NB4 (cell line): ENCODE measurements around the gene CALD1.
A peak's percentile ranks its signal among the peaks of the same experiment; 100 is the strongest.

ENCODE experiments used
- DNase-seq: peaks from one replicate; pipeline ENCODE4 v3.0.0; 2010; ENCODE audit warnings: low read depth
- H3K4me3 ChIP-seq: one replicate; pipeline ENCODE4 v1.5.1; 2011; ENCODE audit warnings: mild to moderate bottlenecking, low read depth, low read length, moderate library complexity
- MYC ChIP-seq: IDR thresholded peaks from 2 replicates; pipeline ENCODE4 v1.6.1; 2011; ENCODE audit warnings: low read depth, low read length
- POLR2A ChIP-seq: IDR thresholded peaks from 2 replicates; pipeline ENCODE4 v1.6.1; 2011; ENCODE audit warnings: mild to moderate bottlenecking; ENCODE audit not compliant: insufficient read length; ENCODE audit errors: extremely low read depth
- TF ChIP-seq, protein P1 (sequence below): IDR thresholded peaks from 2 replicates; pipeline ENCODE4 v1.6.1; 2011; ENCODE audit warnings: low read depth, low read length
- TF ChIP-seq, protein P2 (sequence below): IDR thresholded peaks from one replicate; pipeline ENCODE4 v1.5.1; 2012; ENCODE audit warnings: low read depth, low read length

The CALD1 gene

DNA sequence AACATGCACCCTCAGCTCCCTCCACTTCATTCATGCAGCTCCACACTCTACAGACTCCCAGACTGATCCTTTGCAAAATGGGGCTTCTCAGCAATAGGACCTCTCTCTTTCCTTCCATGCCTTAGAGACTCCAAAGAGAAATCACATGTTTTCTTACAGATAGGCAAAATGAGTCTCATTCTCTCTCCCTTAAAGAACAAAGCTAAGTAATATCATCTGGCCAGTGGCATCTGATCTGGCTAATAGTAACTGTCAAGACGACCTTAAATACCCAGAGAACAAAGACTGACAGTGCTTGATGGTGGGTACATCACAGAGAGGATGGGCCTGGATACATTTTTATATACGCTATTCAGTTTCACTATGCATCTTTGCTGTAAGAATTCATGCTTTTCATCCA lies 43.1 kb upstream of the CALD1 start:
- TF ChIP-seq MYC (no peak), POLR2A (no peak)
- TF ChIP-seq, protein P1, sequence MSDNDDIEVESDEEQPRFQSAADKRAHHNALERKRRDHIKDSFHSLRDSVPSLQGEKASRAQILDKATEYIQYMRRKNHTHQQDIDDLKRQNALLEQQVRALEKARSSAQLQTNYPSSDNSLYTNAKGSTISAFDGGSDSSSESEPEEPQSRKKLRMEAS = no peak
- TF ChIP-seq, protein P2, sequence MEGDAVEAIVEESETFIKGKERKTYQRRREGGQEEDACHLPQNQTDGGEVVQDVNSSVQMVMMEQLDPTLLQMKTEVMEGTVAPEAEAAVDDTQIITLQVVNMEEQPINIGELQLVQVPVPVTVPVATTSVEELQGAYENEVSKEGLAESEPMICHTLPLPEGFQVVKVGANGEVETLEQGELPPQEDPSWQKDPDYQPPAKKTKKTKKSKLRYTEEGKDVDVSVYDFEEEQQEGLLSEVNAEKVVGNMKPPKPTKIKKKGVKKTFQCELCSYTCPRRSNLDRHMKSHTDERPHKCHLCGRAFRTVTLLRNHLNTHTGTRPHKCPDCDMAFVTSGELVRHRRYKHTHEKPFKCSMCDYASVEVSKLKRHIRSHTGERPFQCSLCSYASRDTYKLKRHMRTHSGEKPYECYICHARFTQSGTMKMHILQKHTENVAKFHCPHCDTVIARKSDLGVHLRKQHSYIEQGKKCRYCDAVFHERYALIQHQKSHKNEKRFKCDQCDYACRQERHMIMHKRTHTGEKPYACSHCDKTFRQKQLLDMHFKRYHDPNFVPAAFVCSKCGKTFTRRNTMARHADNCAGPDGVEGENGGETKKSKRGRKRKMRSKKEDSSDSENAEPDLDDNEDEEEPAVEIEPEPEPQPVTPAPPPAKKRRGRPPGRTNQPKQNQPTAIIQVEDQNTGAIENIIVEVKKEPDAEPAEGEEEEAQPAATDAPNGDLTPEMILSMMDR = no peak
- H3K4me3 ChIP-seq = no peak overlapping the region
- no peak for DNase-seq

DNA sequence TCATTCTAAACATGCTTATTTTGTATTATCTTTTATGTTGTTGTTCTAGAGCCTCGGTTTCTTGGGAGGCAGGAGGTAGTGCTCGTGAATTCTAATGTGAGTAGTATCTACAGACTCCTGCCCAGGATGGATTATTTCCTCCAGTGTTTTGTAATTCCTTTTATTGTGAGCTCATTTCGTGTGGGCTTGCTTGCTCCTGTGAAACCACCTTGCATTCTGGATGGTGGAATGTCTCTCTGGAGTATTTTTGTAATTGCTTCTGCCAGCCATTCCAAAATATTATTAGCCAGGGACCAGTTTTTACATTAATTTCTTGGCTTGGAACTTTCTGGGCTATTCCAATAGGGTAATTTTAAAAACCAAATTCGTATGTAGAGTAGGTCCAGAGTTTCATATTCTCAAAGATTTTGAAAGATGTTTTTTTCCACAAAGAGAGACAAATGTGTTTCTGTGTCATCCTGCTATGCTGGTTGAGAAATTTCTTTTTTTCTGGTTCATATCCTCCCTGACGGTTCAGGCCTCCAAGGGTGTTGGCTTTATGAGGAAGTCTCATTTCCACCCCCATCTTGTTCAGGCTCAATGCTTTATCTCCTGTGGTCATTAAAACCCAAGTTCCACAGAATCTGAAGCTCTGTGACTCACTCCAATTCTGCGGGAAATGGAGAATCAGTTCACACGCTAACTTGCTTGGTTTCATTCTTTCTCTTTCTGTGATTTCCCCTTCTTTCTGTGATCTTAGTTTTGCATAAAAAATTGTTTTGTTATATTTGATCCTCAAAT lies 41.7 kb upstream of the CALD1 start:
- TF ChIP-seq, protein P2 = no peak
- TF ChIP-seq POLR2A = no peak
- no peak for TF ChIP-seq MYC
- TF ChIP-seq, protein P1 = no peak
- DNase-seq = peak; percentile 73
- no peak overlapping the region for H3K4me3 ChIP-seq

DNA sequence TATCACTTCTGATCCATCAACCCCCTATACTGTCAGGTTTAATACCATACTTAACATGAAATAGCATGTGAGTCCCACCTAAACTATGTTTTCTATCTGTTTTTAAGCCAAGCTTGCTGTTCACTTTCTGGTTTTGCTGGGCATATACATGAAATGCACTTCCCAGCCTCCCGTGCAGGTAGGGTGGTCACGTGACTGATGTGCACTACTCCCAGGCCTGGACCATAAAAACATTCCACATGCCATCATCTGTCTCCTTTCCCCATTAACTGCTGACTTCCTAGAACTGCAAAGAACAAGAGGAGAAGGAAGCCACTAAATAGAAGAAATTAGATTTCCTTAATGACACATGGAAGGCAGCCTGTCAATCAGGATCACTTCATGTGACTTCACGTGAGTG lies 40.1 kb upstream of the CALD1 start:
- DNase-seq = no peak
- TF ChIP-seq POLR2A (no peak), MYC (no peak)
- TF ChIP-seq, protein P1 = no peak
- TF ChIP-seq, protein P2 = no peak
- no peak overlapping the region for H3K4me3 ChIP-seq

DNA sequence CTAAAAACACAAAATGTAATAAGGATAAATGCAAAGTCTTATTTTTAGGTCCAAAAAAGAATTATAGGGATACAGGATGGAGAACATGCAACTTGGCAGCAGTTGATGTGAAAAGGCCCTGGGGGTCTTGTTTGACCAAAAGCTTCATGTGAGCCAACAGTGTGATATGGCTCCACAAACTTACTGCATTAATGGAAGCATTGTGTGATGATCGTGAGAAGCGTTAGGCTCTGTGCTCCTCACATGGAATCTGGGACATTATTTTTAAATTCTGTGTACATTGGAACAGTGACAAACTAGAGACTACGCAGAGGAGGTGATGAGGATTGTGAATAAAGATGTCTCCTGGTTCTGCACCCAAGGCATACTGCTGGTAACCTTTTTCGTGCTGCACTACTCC lies 39.1 kb upstream of the CALD1 start:
- TF ChIP-seq, protein P2 = no peak
- TF ChIP-seq MYC (no peak), POLR2A (no peak)
- TF ChIP-seq, protein P1 = no peak
- no peak for DNase-seq
- no peak overlapping the region for H3K4me3 ChIP-seq

DNA sequence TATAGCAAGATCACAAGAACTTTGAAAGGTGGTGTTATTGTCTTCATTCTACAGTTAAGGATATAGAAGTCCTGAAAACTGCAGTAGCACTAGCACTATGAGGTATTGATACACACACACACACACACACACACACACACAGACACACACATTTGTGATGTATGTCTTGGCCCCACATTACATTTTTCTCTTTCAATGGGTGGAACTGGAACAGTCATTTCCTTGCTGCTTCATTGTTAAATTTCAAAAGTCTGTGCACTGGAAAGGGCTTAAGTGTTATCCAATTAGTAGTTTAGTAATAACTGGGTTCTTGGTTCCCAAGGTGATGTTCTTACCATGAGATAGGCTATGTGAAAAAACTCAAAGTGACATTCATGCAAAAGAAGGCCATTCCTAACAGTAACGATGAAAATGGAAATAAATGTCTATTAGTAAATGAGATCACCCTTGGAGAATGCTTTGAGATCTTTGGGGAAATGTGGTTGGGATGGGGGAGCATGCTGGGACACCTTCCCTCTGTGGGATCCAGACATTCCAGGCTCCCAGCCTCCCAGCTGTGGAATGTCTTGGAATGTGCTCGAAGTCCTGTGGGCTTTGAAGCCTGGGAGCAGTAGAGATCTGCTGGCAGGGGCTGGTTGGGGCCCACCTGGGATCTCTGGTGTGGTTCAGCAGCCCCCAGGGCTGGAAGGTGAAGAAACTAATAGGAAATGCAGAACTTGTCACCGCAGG lies 37.4 kb upstream of the CALD1 start:
- TF ChIP-seq MYC (no peak), POLR2A (no peak)
- TF ChIP-seq, protein P2 = no peak
- TF ChIP-seq, protein P1 = no peak
- H3K4me3 ChIP-seq = no peak overlapping the region
- DNase-seq = no peak
